Vagina (tissue), 2 donors: Measurements from ENCODE around the gene DIP2B. TPM values are rescaled to one million over a fixed set of nuclear protein-coding genes. Genes with fewer than 3 reads are reported as not detected.
"Not testable (repeated sequence)": the region's sequence is repeated elsewhere in the genome, so short reads cannot be mapped to it uniquely, and the experiment has no call there.

Experiments used
- DNase-seq, 2 donors: peaks; one replicate each; pipeline ENCODE4 v3.0.0-alpha.2; 2017; ENCODE audit errors: extremely low spot score in 2 of 2
- H3K27ac ChIP-seq: fragments of 200-600 bp; sonication (generic); one replicate; pipeline ENCODE4 v1.5.1; 2019
- H3K27me3 ChIP-seq: fragments of 200-600 bp; sonication (generic); one replicate; pipeline ENCODE4 v1.5.1; 2019
- H3K36me3 ChIP-seq, 2 donors: fragments of 200-600 bp; sonication (generic); one replicate each; pipeline ENCODE4 v1.5.1; 2017 to 2019
- H3K4me1 ChIP-seq: fragments of 200-600 bp; sonication (generic); one replicate; pipeline ENCODE4 v1.5.1; 2019
- H3K4me3 ChIP-seq, 2 donors: fragments of 200-600 bp; sonication (generic); 1 replicate in 1 of 2; 2 replicates in 1 of 2; pipeline ENCODE4 v1.5.1; 2016 to 2019
- H3K9me3 ChIP-seq: fragments of 200-600 bp; sonication (generic); one replicate; pipeline ENCODE4 v1.5.1; 2019
- CTCF ChIP-seq, 3 experiments: fragments of 450-650 bp in 2 of 3; fragments of 200-600 bp in 1 of 3; sonication (generic) in 1 of 3; IDR thresholded peaks; one replicate each; pipeline ENCODE4 v1.5.1; 2017 to 2019; ENCODE audit warnings: antibody characterized with exemption in 3 of 3, mild to moderate bottlenecking in 2 of 3, moderate library complexity in 2 of 3
- POLR2A ChIP-seq, 2 donors: fragments of 450-650 bp; IDR thresholded peaks; one replicate each; pipeline ENCODE4 v1.6.1; 2017; ENCODE audit warnings: antibody characterized with exemption in 2 of 2, mild to moderate bottlenecking in 2 of 2, moderate library complexity in 2 of 2
- POLR2AphosphoS5 ChIP-seq, 2 donors: sonication (generic); formaldehyde crosslinking; IDR thresholded peaks; one replicate each; pipeline ENCODE4 v1.9.0; 2017; ENCODE audit warnings: antibody characterized with exemption in 2 of 2, mild to moderate bottlenecking in 2 of 2, low read depth in 1 of 2; ENCODE audit not compliant: insufficient read depth in 1 of 2
- intact Hi-C: fragments of 100-400 bp; cut with DNase I; formaldehyde crosslinking; loops from one replicate; pipeline ENCODE4 v1.15.1; 2023
- total RNA-seq: library from RNA; depleted of rRNA; stranded (reverse); fragments of >200 nt; gene quantifications from one replicate; pipeline ENCODE4 v1.2.3, GENCODE V29; 2016

DIP2B gene
- total RNA-seq, 1 donor from 2014 or later, result 32.2 TPM

GRCh38 chr12:50537538-50537919 lies 32.7 kb downstream of the DIP2B start:
- H3K9me3 ChIP-seq, result no peaks in the 10 kb centered on the region
- DNase-seq, result no peak
- H3K27ac ChIP-seq, result no peak overlapping the region
- intact Hi-C loops, result no loop called here
- H3K36me3 ChIP-seq, result peaks cover 0 to 4% of the 10 kb centered on the region in 2 donors
- TF ChIP-seq POLR2AphosphoS5 (IDR thresholded peaks at IDR 0.05; ENCODE audit: insufficient read depth in 1 of 2, low read depth in 1 of 2) (peak in 1 of 2 donors; percentile 61), CTCF (IDR thresholded peaks at IDR 0.05) (no peak)
- no peaks in the 10 kb centered on the region for H3K27me3 ChIP-seq
- H3K4me1 ChIP-seq, result peaks cover 27% of the 10 kb centered on the region
- no peak overlapping the region for H3K4me3 ChIP-seq

- Histone ChIP-seq H3K27ac (no peak overlapping the region), H3K9me3 (no peaks in the 10 kb centered on the region), H3K27me3 (no peaks in the 10 kb centered on the region), H3K4me3 (no peak overlapping the region), H3K4me1 (peaks cover 21% of the 10 kb centered on the region), H3K36me3 (peaks cover 0 to 4% of the 10 kb centered on the region in 2 donors)
- DNase-seq, result no peak
- TF ChIP-seq POLR2A (IDR thresholded peaks at IDR 0.05) (no peak), POLR2AphosphoS5 (IDR thresholded peaks at IDR 0.05; ENCODE audit: insufficient read depth in 1 of 2, low read depth in 1 of 2) (no peak), CTCF (IDR thresholded peaks at IDR 0.05) (no peak)
- intact Hi-C loops, result no loop called here
Measured at GRCh38 chr12:50538182-50538581, 33.4 kb downstream of the DIP2B start.

- Histone ChIP-seq H3K36me3 (peaks cover 0 to 4% of the 10 kb centered on the region in 2 donors), H3K4me3 (no peak overlapping the region), H3K27me3 (no peaks in the 10 kb centered on the region), H3K27ac (no peak overlapping the region), H3K9me3 (no peaks in the 10 kb centered on the region), H3K4me1 (peaks cover 24% of the 10 kb centered on the region)
- DNase-seq, result no peak
- TF ChIP-seq POLR2AphosphoS5 (IDR thresholded peaks at IDR 0.05; ENCODE audit: insufficient read depth in 1 of 2, low read depth in 1 of 2) (no peak), POLR2A (IDR thresholded peaks at IDR 0.05) (no peak), CTCF (IDR thresholded peaks at IDR 0.05) (no peak)
- intact Hi-C loops, result no loop called here
Measured at GRCh38 chr12:50541139-50541538, 36.4 kb downstream of the DIP2B start.

GRCh38 chr12:50542448-50542847 lies 37.7 kb downstream of the DIP2B start:
- DNase-seq, result no peak
- Histone ChIP-seq H3K4me1 (peaks cover 35% of the 10 kb centered on the region), H3K36me3 (peaks cover 0 to 4% of the 10 kb centered on the region in 2 donors), H3K9me3 (no peaks in the 10 kb centered on the region), H3K27ac (peak overlapping the region; percentile 39), H3K4me3 (no peak overlapping the region), H3K27me3 (no peaks in the 10 kb centered on the region)
- TF ChIP-seq CTCF (IDR thresholded peaks at IDR 0.05), result no peak
- TF ChIP-seq POLR2A (IDR thresholded peaks at IDR 0.05), result no peak
- peak in 1 of 2 donors; percentile 72 for TF ChIP-seq POLR2AphosphoS5 (IDR thresholded peaks at IDR 0.05; ENCODE audit: insufficient read depth in 1 of 2, low read depth in 1 of 2)
- intact Hi-C loops, result no loop called here

GRCh38 chr12:50543188-50543587 lies 38.4 kb downstream of the DIP2B start:
- DNase-seq, H3K27me3 ChIP-seq, H3K4me3 ChIP-seq, intact Hi-C loops, H3K36me3 ChIP-seq, H3K9me3 ChIP-seq: not testable (repeated sequence)
- peaks cover 35% of the 10 kb centered on the region for H3K4me1 ChIP-seq
- H3K27ac ChIP-seq, result peak overlapping the region; percentile 39

GRCh38 chr12:50545213-50545612 lies 40.4 kb downstream of the DIP2B start:
- no peak overlapping the region for H3K4me3 ChIP-seq
- intact Hi-C loops, result no loop called here
- H3K4me1 ChIP-seq, result peaks cover 33% of the 10 kb centered on the region
- H3K9me3 ChIP-seq, result no peaks in the 10 kb centered on the region
- no peak for DNase-seq
- TF ChIP-seq POLR2A (IDR thresholded peaks at IDR 0.05), result no peak
- no peak for TF ChIP-seq POLR2AphosphoS5 (IDR thresholded peaks at IDR 0.05; ENCODE audit: insufficient read depth in 1 of 2, low read depth in 1 of 2)
- TF ChIP-seq CTCF (IDR thresholded peaks at IDR 0.05), result no peak
- no peaks in the 10 kb centered on the region for H3K36me3 ChIP-seq
- H3K27ac ChIP-seq, result no peak overlapping the region
- H3K27me3 ChIP-seq, result no peaks in the 10 kb centered on the region
